Large intestine (tissue), 3 donors: ENCODE results near the gene SIPA1L3. TPM values are rescaled to one million over a fixed set of nuclear protein-coding genes. Genes with fewer than 3 reads are reported as not detected.
A peak's percentile ranks its signal among the peaks of the same experiment; 100 is the strongest.

Experiments
- DNase-seq, 2 donors: peaks; one replicate each; pipeline versions ENCODE4 v3.0.0 to v3.0.0-alpha.2; 2013
- H3K27ac ChIP-seq: one replicate; pipeline ENCODE4 v1.5.1; 2013; ENCODE audit warnings: low read length
- H3K27me3 ChIP-seq: 2 replicates; pipeline ENCODE4 v1.6.1; 2013; ENCODE audit warnings: low read length; ENCODE audit not compliant: control insufficient read depth, insufficient read depth
- H3K36me3 ChIP-seq: 2 replicates; pipeline ENCODE4 v1.6.1; 2013; ENCODE audit warnings: low read length; ENCODE audit not compliant: control insufficient read depth, insufficient read depth
- H3K4me1 ChIP-seq: one replicate; pipeline ENCODE4 v1.6.1; 2013; ENCODE audit warnings: low read length; ENCODE audit not compliant: control insufficient read depth, insufficient read depth
- H3K4me3 ChIP-seq: one replicate; pipeline ENCODE4 v1.5.1; 2013; ENCODE audit warnings: low read length
- H3K9me3 ChIP-seq: one replicate; pipeline ENCODE4 v1.6.1; 2013; ENCODE audit warnings: mild to moderate bottlenecking, low read depth, low read length, moderate library complexity; ENCODE audit not compliant: control insufficient read depth
- WGBS: methylation state at CpG from one replicate; pipeline ENCODE4 v1.1.5; 2013; ENCODE audit warnings: low lambda C conversion rate; ENCODE audit not compliant: insufficient coverage; 5-methylcytosine and 5-hydroxymethylcytosine counted together
- polyA plus RNA-seq: library from polyadenylated mRNA; unstranded; fragments of 120-200 nt; gene quantifications from one replicate; pipeline ENCODE4 v1.2.1, GENCODE V29; 2013

SIPA1L3 gene
- polyA plus RNA-seq, 1 donor, result 70.0 TPM

- peak in 1 of 2 donors; percentile 49 for DNase-seq
- H3K9me3 ChIP-seq, result no peaks in the 10 kb centered on the region
- H3K36me3 ChIP-seq, result no peaks in the 10 kb centered on the region
- WGBS, result 21% methylated on average over 2 of the region's 9 CpGs
- peaks cover 43% of the 10 kb centered on the region for H3K4me1 ChIP-seq
- peak overlapping the region; percentile 57 for H3K27ac ChIP-seq
- no peak overlapping the region for H3K4me3 ChIP-seq
- H3K27me3 ChIP-seq, result no peaks in the 10 kb centered on the region
Observed at GRCh38 chr19:38247734-38248268, 340.8 kb downstream of the SIPA1L3 start.

- peak overlapping the region; percentile 57 for H3K27ac ChIP-seq
- no CpG with 5 or more reads among the region's 7 CpGs for WGBS
Observed at GRCh38 chr19:38248421-38248820, 341.4 kb downstream of the SIPA1L3 start.

GRCh38 chr19:38250428-38250820, 343.4 kb downstream of the SIPA1L3 start:
- DNase-seq, result no peak
- Histone ChIP-seq H3K4me3 (no peak overlapping the region), H3K9me3 (no peaks in the 10 kb centered on the region), H3K27ac (peak overlapping the region; percentile 91), H3K36me3 (no peaks in the 10 kb centered on the region), H3K27me3 (no peaks in the 10 kb centered on the region), H3K4me1 (peaks cover 58% of the 10 kb centered on the region)

More at GRCh38 chr19:38248421-38248820, 341.4 kb downstream of the SIPA1L3 start:
- H3K36me3 ChIP-seq, result no peaks in the 10 kb centered on the region
- no peak overlapping the region for H3K4me3 ChIP-seq
- no peaks in the 10 kb centered on the region for H3K27me3 ChIP-seq
- no peaks in the 10 kb centered on the region for H3K9me3 ChIP-seq
- H3K4me1 ChIP-seq, result peaks cover 50% of the 10 kb centered on the region
- DNase-seq, result peak; percentile 61 to 87

- Histone ChIP-seq H3K4me3 (no peak overlapping the region), H3K36me3 (no peaks in the 10 kb centered on the region), H3K27ac (peak overlapping the region; percentile 91), H3K9me3 (no peaks in the 10 kb centered on the region), H3K27me3 (no peaks in the 10 kb centered on the region), H3K4me1 (peaks cover 64% of the 10 kb centered on the region)
- DNase-seq, result peak; percentile 88 to 95
- 27% methylated on average over 2 of the region's 18 CpGs for WGBS
Observed at GRCh38 chr19:38250821-38251563, 344.0 kb downstream of the SIPA1L3 start.

- no peaks in the 10 kb centered on the region for H3K27me3 ChIP-seq
Observed at GRCh38 chr19:38251564-38252051, 344.6 kb downstream of the SIPA1L3 start.

GRCh38 chr19:38252385-38252784, 345.4 kb downstream of the SIPA1L3 start:
- no peak for DNase-seq
- Histone ChIP-seq H3K9me3 (no peaks in the 10 kb centered on the region), H3K27me3 (no peaks in the 10 kb centered on the region), H3K4me1 (peaks cover 72% of the 10 kb centered on the region), H3K36me3 (no peaks in the 10 kb centered on the region), H3K27ac (peak overlapping the region; percentile 91), H3K4me3 (peak overlapping the region; percentile 2)
- WGBS, result no CpG with 5 or more reads among the region's 5 CpGs

More at GRCh38 chr19:38251564-38252051, 344.6 kb downstream of the SIPA1L3 start:
- peak in 1 of 2 donors; percentile 68 for DNase-seq
- Histone ChIP-seq H3K36me3 (no peaks in the 10 kb centered on the region), H3K4me3 (no peak overlapping the region), H3K9me3 (no peaks in the 10 kb centered on the region), H3K27ac (peak overlapping the region; percentile 91), H3K4me1 (peaks cover 66% of the 10 kb centered on the region)
- 27% methylated on average over 6 of the region's 10 CpGs for WGBS

- no CpG with 5 or more reads among the region's 21 CpGs for WGBS
- H3K27ac ChIP-seq, result peak overlapping the region; percentile 91
- H3K4me1 ChIP-seq, result peaks cover 68% of the 10 kb centered on the region
Observed at GRCh38 chr19:38252941-38253691, 346.1 kb downstream of the SIPA1L3 start.

GRCh38 chr19:38253788-38254187, 346.8 kb downstream of the SIPA1L3 start:
- Histone ChIP-seq H3K27me3 (no peaks in the 10 kb centered on the region), H3K4me3 (no peak overlapping the region), H3K27ac (peak overlapping the region; percentile 91), H3K36me3 (no peaks in the 10 kb centered on the region), H3K4me1 (peaks cover 62% of the 10 kb centered on the region), H3K9me3 (no peaks in the 10 kb centered on the region)
- no CpG with 5 or more reads among the region's 5 CpGs for WGBS
- DNase-seq, result peak in 1 of 2 donors; percentile 37

More at GRCh38 chr19:38252941-38253691, 346.1 kb downstream of the SIPA1L3 start:
- Histone ChIP-seq H3K4me3 (peak overlapping the region; percentile 2), H3K9me3 (no peaks in the 10 kb centered on the region), H3K27me3 (no peaks in the 10 kb centered on the region), H3K36me3 (no peaks in the 10 kb centered on the region)
- DNase-seq, result peak in 1 of 2 donors; percentile 37

GRCh38 chr19:38255383-38256014, 348.5 kb downstream of the SIPA1L3 start:
- Histone ChIP-seq H3K4me1 (peaks cover 54% of the 10 kb centered on the region), H3K4me3 (peak overlapping the region; percentile 51), H3K36me3 (no peaks in the 10 kb centered on the region), H3K9me3 (no peaks in the 10 kb centered on the region), H3K27me3 (no peaks in the 10 kb centered on the region), H3K27ac (peak overlapping the region; percentile 70)
- WGBS, result no CpG with 5 or more reads among the region's 17 CpGs
- DNase-seq, result peak in 1 of 2 donors; percentile 59
